ENCODE data around the gene TRAPPC14. TPM values are rescaled to one million over a fixed set of nuclear protein-coding genes. Genes with fewer than 3 reads are reported as not detected.

The TRAPPC14 gene
- total and polyA plus RNA-seq, 2 of the 8 experiments (the other 6 are each of a cell fraction or from before 2014, with no cell fraction given), result 11.9 to 22.1 TPM

DNA sequence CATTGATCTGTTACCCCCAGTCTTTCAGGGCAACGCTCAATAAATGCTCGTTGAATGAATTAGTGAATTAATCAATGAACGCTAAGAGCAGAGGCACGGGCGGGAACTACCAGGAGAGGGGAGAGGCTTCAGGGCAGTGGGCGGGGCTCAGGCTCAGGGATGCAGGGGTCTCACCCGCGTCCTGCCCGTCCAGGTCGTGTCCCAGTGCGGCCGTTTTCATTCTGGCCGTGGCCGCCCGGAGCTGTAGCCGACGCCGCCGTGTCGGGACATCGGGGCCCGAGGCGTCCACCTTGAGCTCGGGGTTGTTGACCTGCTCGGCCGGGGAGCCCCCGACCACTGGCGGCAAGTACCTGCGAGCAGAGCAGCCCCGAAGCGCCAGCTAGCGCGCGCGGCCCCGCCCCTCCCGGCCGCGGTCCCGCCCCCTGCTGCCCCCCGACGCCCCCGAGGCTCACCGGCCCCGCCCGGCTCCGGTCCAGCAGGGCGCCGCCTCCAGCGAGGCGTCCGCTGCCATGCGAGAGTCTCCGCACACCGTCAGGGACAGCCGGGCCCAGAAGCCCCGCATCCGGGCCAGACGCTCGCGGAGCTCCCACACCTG lies 12.7 kb upstream of the TRAPPC14 start (continued):
- no peak for TF ChIP-seq ATF3 (IDR thresholded peaks at IDR 0.05; ENCODE audit: insufficient read depth, low read depth, low read length)
- TF ChIP-seq CREB1 (IDR thresholded peaks at IDR 0.05), result no peak

Measured in H1 (cell line).